ENCODE results near the gene FLT3LG.

Gene FLT3LG

GRCh38 chr19:49473868-49474541 is at the start of gene FLT3LG:
Gene FLT3LG (plus strand): TSS chr19:49474215. CDS start chr19:49474640, 425 bp downstream.
- Histone ChIP-seq H3K4me3 (ENCODE audit: low read length) (peak within 1 kb of the TSS; percentile 40; the same call in 1 of the 2 replicates), H3K27me3 (ENCODE audit: control insufficient read depth, insufficient read depth, low read length) (no peaks in the 10 kb centered on the region), H3K4me1 (ENCODE audit: control insufficient read depth, insufficient read depth, low read length) (0 out of 2 replicates have a peak, but pooled peaks cover 2% of the 10 kb centered on the region), H3K36me3 (ENCODE audit: control insufficient read depth, insufficient read depth, low read length) (peaks cover 2% of the 10 kb centered on the region; the same call in 1 of the 2 replicates), H3K27ac (ENCODE audit: low read length) (no peak within 1 kb of the TSS), H3K9me3 (ENCODE audit: control insufficient read depth, insufficient read depth, low read length) (no peaks in the 10 kb centered on the region)
- no peak for DNase-seq (ENCODE audit: low read depth, low spot score)
- WGBS (ENCODE audit: insufficient coverage, insufficient read length) = no CpG with 5 or more reads among the region's 33 CpGs

GRCh38 chr19:49425178-49425577 is 48.8 kb upstream of the FLT3LG start, which contains the start of gene GFY:
Gene GFY (plus strand): TSS chr19:49425388. CDS start chr19:49426431, 1,043 bp downstream.
- no peaks in the 10 kb centered on the region for H3K9me3 ChIP-seq (ENCODE audit: control insufficient read depth, insufficient read depth, low read length)
- no peak for DNase-seq (ENCODE audit: low read depth, low spot score)
- peaks cover 13% of the 10 kb centered on the region for H3K4me1 ChIP-seq (ENCODE audit: control insufficient read depth, insufficient read depth, low read length)
- H3K27ac ChIP-seq (ENCODE audit: low read length) = no peak within 1 kb of the TSS
- H3K27me3 ChIP-seq (ENCODE audit: control insufficient read depth, insufficient read depth, low read length) = peaks cover 24% of the 10 kb centered on the region
- H3K4me3 ChIP-seq (ENCODE audit: low read length) = peak within 1 kb of the TSS; percentile 2; the same call in 1 of the 2 replicates
- H3K36me3 ChIP-seq (ENCODE audit: control insufficient read depth, insufficient read depth, low read length) = no peaks in the 10 kb centered on the region
- no CpG with 5 or more reads among the region's 7 CpGs for WGBS (ENCODE audit: insufficient coverage, insufficient read length)

DNA sequence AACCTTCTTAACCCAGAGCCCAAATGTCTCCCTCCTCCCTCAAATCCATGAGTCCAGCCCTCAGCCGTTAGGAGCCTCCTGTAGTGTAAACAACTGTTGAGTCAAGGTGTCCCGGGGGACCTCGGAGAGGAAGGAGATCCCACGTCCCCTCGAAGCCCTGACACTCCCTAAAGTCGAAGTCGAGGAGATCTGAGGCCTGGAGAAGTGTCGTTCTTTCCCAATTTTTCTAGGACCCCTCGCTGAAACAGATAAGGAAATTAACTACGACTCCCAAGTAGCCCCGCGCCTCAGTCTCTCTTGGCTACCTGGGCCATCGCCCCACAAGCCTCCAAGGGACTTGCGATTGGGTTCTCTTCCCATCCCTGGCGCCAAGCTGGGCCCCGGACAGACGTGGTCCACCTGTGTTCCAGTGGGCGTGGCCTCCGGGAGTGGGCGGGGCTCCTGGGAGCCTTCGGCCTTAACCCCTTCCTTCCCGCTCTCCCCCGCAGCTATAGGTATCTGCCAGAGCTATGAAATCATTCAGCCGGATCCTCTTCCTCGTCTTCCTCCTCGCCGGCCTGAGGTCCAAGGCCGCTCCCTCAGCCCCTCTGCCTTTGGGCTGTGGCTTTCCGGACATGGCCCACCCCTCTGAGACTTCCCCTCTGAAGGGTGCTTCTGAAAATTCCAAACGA is 48.0 kb upstream of the FLT3LG start:
- WGBS (ENCODE audit: insufficient coverage, insufficient read length) = no CpG with 5 or more reads among the region's 30 CpGs
- Histone ChIP-seq H3K27ac (ENCODE audit: low read length) (no peak overlapping the region), H3K4me1 (ENCODE audit: control insufficient read depth, insufficient read depth, low read length) (peaks cover 15% of the 10 kb centered on the region), H3K9me3 (ENCODE audit: control insufficient read depth, insufficient read depth, low read length) (no peaks in the 10 kb centered on the region), H3K4me3 (ENCODE audit: low read length) (peak overlapping the region; percentile 2; the same call in 1 of the 2 replicates), H3K36me3 (ENCODE audit: control insufficient read depth, insufficient read depth, low read length) (no peaks in the 10 kb centered on the region), H3K27me3 (ENCODE audit: control insufficient read depth, insufficient read depth, low read length) (peaks cover 24% of the 10 kb centered on the region)
- DNase-seq (ENCODE audit: low read depth, low spot score) = peak; percentile 85

DNA sequence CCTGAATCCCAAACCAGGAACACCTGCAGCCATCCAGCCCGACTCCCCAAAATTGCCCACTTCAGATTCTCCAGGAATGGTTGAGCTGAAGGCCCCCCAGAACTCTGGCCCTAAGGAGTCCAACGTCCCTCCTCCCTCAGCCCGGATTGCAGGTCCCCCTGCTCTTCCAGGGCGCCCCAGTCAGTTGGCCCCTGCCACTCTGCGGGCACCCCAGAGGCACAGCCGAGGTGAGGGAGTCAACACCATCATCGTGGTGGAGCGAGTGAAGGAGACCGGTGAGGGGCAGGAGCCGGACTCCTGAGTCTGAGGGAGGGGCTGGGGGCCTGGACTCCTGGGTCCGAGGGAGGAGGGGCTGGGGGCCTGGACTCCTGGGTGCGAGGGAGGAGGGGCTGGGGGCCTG is 46.7 kb upstream of the FLT3LG start:
- Histone ChIP-seq H3K4me3 (ENCODE audit: low read length) (no peak overlapping the region), H3K4me1 (ENCODE audit: control insufficient read depth, insufficient read depth, low read length) (peaks cover 18% of the 10 kb centered on the region), H3K9me3 (ENCODE audit: control insufficient read depth, insufficient read depth, low read length) (no peaks in the 10 kb centered on the region), H3K27me3 (ENCODE audit: control insufficient read depth, insufficient read depth, low read length) (peaks cover 18% of the 10 kb centered on the region), H3K36me3 (ENCODE audit: control insufficient read depth, insufficient read depth, low read length) (no peaks in the 10 kb centered on the region), H3K27ac (ENCODE audit: low read length) (no peak overlapping the region)
- no peak for DNase-seq (ENCODE audit: low read depth, low spot score)
- WGBS (ENCODE audit: insufficient coverage, insufficient read length) = no CpG with 5 or more reads among the region's 12 CpGs

GRCh38 chr19:49427855-49428546 is 46.0 kb upstream of the FLT3LG start:
- no CpG with 5 or more reads among the region's 45 CpGs for WGBS (ENCODE audit: insufficient coverage, insufficient read length)
- Histone ChIP-seq H3K4me1 (ENCODE audit: control insufficient read depth, insufficient read depth, low read length) (peaks cover 14% of the 10 kb centered on the region), H3K27ac (ENCODE audit: low read length) (no peak overlapping the region), H3K4me3 (ENCODE audit: low read length) (peak overlapping the region; percentile 41; the same call in 1 of the 2 replicates), H3K27me3 (ENCODE audit: control insufficient read depth, insufficient read depth, low read length) (peaks cover 12% of the 10 kb centered on the region; the same call in 1 of the 2 replicates), H3K9me3 (ENCODE audit: control insufficient read depth, insufficient read depth, low read length) (no peaks in the 10 kb centered on the region), H3K36me3 (ENCODE audit: control insufficient read depth, insufficient read depth, low read length) (no peaks in the 10 kb centered on the region)
- no peak for DNase-seq (ENCODE audit: low read depth, low spot score)

GRCh38 chr19:49428547-49429451 is 45.2 kb upstream of the FLT3LG start:
- H3K27ac ChIP-seq (ENCODE audit: low read length) = no peak overlapping the region
- H3K4me1 ChIP-seq (ENCODE audit: control insufficient read depth, insufficient read depth, low read length) = peaks cover 15% of the 10 kb centered on the region
- DNase-seq (ENCODE audit: low read depth, low spot score) = no peak
- peaks cover 9% of the 10 kb centered on the region; the same call in 1 of the 2 replicates for H3K27me3 ChIP-seq (ENCODE audit: control insufficient read depth, insufficient read depth, low read length)
- H3K4me3 ChIP-seq (ENCODE audit: low read length) = peak overlapping the region; percentile 41; the same call in 1 of the 2 replicates
- no peaks in the 10 kb centered on the region for H3K9me3 ChIP-seq (ENCODE audit: control insufficient read depth, insufficient read depth, low read length)
- no CpG with 5 or more reads among the region's 29 CpGs for WGBS (ENCODE audit: insufficient coverage, insufficient read length)
- H3K36me3 ChIP-seq (ENCODE audit: control insufficient read depth, insufficient read depth, low read length) = no peaks in the 10 kb centered on the region

- Histone ChIP-seq H3K36me3 (ENCODE audit: control insufficient read depth, insufficient read depth, low read length) (no peaks in the 10 kb centered on the region), H3K4me1 (ENCODE audit: control insufficient read depth, insufficient read depth, low read length) (peaks cover 15% of the 10 kb centered on the region), H3K9me3 (ENCODE audit: control insufficient read depth, insufficient read depth, low read length) (no peaks in the 10 kb centered on the region), H3K27me3 (ENCODE audit: control insufficient read depth, insufficient read depth, low read length) (peaks cover 3% of the 10 kb centered on the region; the same call in 1 of the 2 replicates), H3K4me3 (ENCODE audit: low read length) (no peak overlapping the region), H3K27ac (ENCODE audit: low read length) (no peak overlapping the region)
- WGBS (ENCODE audit: insufficient coverage, insufficient read length) = no CpG with 5 or more reads among the region's 9 CpGs
- DNase-seq (ENCODE audit: low read depth, low spot score) = no peak
These were observed 43.8 kb upstream of the FLT3LG start for GRCh38 chr19:49430172-49430677.

DNA sequence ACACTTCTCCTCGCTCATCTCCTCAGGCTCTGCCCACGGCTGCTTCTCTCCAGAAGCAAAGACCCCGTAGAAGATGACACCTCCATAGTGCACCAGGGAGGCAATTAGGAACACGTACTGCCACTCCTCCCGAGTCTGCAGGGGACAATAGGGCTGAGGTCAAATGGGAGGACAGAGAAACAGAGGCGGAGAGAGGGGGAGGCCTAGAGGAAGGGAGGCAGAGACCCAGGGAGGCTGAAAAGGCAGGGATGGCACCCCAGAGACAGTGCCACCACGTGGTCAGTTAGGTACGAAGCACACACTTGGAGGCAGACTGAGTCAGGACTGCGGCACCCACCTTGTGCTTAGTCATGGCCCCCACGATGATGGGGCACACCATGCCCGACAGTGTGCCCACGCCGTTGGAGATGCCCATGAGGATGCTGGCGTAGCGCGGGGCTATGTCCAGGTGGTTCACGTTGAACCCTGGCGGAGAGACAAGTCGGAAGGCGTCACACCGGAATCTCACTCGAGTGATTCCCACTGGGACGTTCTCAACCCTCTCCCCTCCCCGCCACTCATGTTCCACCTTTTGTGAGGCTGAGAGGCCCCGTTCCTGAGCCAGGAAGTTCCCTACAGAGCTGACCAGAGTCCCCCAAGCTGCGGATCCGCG is 43.2 kb upstream of the FLT3LG start:
- DNase-seq (ENCODE audit: low read depth, low spot score) = no peak
- no peaks in the 10 kb centered on the region for H3K9me3 ChIP-seq (ENCODE audit: control insufficient read depth, insufficient read depth, low read length)
- H3K27me3 ChIP-seq (ENCODE audit: control insufficient read depth, insufficient read depth, low read length) = peaks cover 3% of the 10 kb centered on the region; the same call in 1 of the 2 replicates
- no peak overlapping the region for H3K27ac ChIP-seq (ENCODE audit: low read length)
- no CpG with 5 or more reads among the region's 28 CpGs for WGBS (ENCODE audit: insufficient coverage, insufficient read length)
- H3K4me3 ChIP-seq (ENCODE audit: low read length) = no peak overlapping the region
- no peaks in the 10 kb centered on the region for H3K36me3 ChIP-seq (ENCODE audit: control insufficient read depth, insufficient read depth, low read length)
- H3K4me1 ChIP-seq (ENCODE audit: control insufficient read depth, insufficient read depth, low read length) = peaks cover 14% of the 10 kb centered on the region

GRCh38 chr19:49431330-49431749 is 42.7 kb upstream of the FLT3LG start:
- DNase-seq (ENCODE audit: low read depth, low spot score) = no peak
- H3K27me3 ChIP-seq (ENCODE audit: control insufficient read depth, insufficient read depth, low read length) = peaks cover 3% of the 10 kb centered on the region; the same call in 1 of the 2 replicates
- no peak overlapping the region for H3K4me3 ChIP-seq (ENCODE audit: low read length)
- H3K27ac ChIP-seq (ENCODE audit: low read length) = no peak overlapping the region
- no peaks in the 10 kb centered on the region for H3K36me3 ChIP-seq (ENCODE audit: control insufficient read depth, insufficient read depth, low read length)
- no CpG with 5 or more reads among the region's 29 CpGs for WGBS (ENCODE audit: insufficient coverage, insufficient read length)
- peaks cover 15% of the 10 kb centered on the region for H3K4me1 ChIP-seq (ENCODE audit: control insufficient read depth, insufficient read depth, low read length)
- H3K9me3 ChIP-seq (ENCODE audit: control insufficient read depth, insufficient read depth, low read length) = no peaks in the 10 kb centered on the region

Measured in iPS DF 6.9 (cell line).